Heart right ventricle (tissue), 16 donors: Measurements from ENCODE around the gene ZC3H12C. TPM values are rescaled to one million over a fixed set of nuclear protein-coding genes. Genes with fewer than 3 reads are reported as not detected.

Source experiments
- ATAC-seq, 8 donors: fragments of 200-7000 bp; cut with Tn5 transposase; one replicate each; pipeline ENCODE4 v1.9.1; 2020; ENCODE audit warnings: mild to moderate bottlenecking in 8 of 8, moderate library complexity in 8 of 8, moderate number of reproducible peaks in 1 of 8
- DNase-seq, 2 donors: peaks; one replicate each; pipeline ENCODE4 v3.0.0-alpha.2; 2020
- H3K27ac ChIP-seq, 10 donors: fragments of 200-600 bp; sonication (generic) in 2 of 10; one replicate each; pipeline versions ENCODE4 v1.5.0 to v1.8.0; 2020 to 2022; ENCODE audit warnings: mild to moderate bottlenecking in 3 of 10
- H3K27me3 ChIP-seq, 7 donors: fragments of 200-600 bp; one replicate each; pipeline ENCODE4 v1.8.0; 2021 to 2022; ENCODE audit warnings: mild to moderate bottlenecking in 2 of 7
- H3K36me3 ChIP-seq, 9 donors: fragments of 200-600 bp; sonication (generic) in 1 of 9; one replicate each; pipeline versions ENCODE4 v1.5.0 to v1.8.0; 2020 to 2022; ENCODE audit warnings: mild to moderate bottlenecking in 2 of 9
- H3K4me1 ChIP-seq, 9 donors: fragments of 200-600 bp; sonication (generic) in 1 of 9; one replicate each; pipeline versions ENCODE4 v1.5.0 to v1.8.0; 2020 to 2022; ENCODE audit warnings: mild to moderate bottlenecking in 4 of 9
- H3K4me3 ChIP-seq, 10 donors: fragments of 200-600 bp; sonication (generic) in 2 of 10; one replicate each; pipeline versions ENCODE4 v1.5.0 to v1.8.0; 2020 to 2022; ENCODE audit warnings: mild to moderate bottlenecking in 7 of 10, moderate library complexity in 2 of 10
- H3K9me3 ChIP-seq, 11 donors: fragments of 200-600 bp in 10 of 11; sonication (generic) in 2 of 11; one replicate each; pipeline versions ENCODE4 v1.5.0 to v1.8.0; 2013 to 2022; ENCODE audit warnings: mild to moderate bottlenecking in 2 of 11, control low read depth in 1 of 11, moderate library complexity in 1 of 11
- CTCF ChIP-seq, 9 donors: fragments of 200-600 bp; sonication (generic) in 2 of 9; IDR thresholded peaks; one replicate each; pipeline versions ENCODE4 v1.5.0 to v1.8.0; 2021 to 2022; ENCODE audit warnings: antibody characterized with exemption in 9 of 9, mild to moderate bottlenecking in 5 of 9, moderate library complexity in 1 of 9
- WGBS, 2 donors: extraction: QIAGEN DNeasy Blood & Tissue Kit; methylation state at CpG; one replicate each; pipeline ENCODE4 v1.1.7; 2013; ENCODE audit warnings: inconsistent platforms in 1 of 2; 5-methylcytosine and 5-hydroxymethylcytosine counted together
- intact Hi-C, 10 donors: fragments of 100-400 bp; cut with DNase I; formaldehyde crosslinking; loops; one replicate each; pipeline versions ENCODE4 v1.11.1 to v1.14.2; 2022
- long read RNA-seq, 3 donors: library from polyadenylated mRNA; unstranded; transcript quantifications; one replicate each; pipeline ENCODE4 v2.0.0, GENCODE V29; 2020 to 2021
- polyA plus RNA-seq, 2 donors: library from polyadenylated mRNA; stranded (reverse); fragments of 200-250 nt; gene quantifications; one replicate each; pipeline ENCODE4 v1.2.3, GENCODE V29; 2013
- total RNA-seq, 10 donors: library from RNA; stranded (reverse); fragmentation: NEBNext Ultra II Directional in 3 of 10; extraction: Animal tissue kit (Norgen Biotek cat#: 25700) in 3 of 10; gene quantifications; one replicate each; pipeline versions ENCODE4 v1.2.1 to v1.2.4, GENCODE V29; 2021 to 2023
- donor health status: Arrhythmogenic right ventricular cardiomyopathy.
- donor health status: ischemic (EF 13 %, LVEDD 7.1; RV severe dilation, severe dysfunction).
- donor health status: healthy with polysubstance abuse.
- donor health status: DM: no; HTN: yes; CAD: no.
- donor health status: DM: no; HTN: no; CAD: no.
- donor health status: ischemic (EF 25% LVEDD 6.9; RV normal size, moderate dysfunction).
- donor health status: ischemic (EF 25% LVEDD 5.7; RV mildly dilated, moderate dysfunction).
- donor health status: healthy.
- donor health status: DM: yes; HTN: yes; CAD: no.
- donor health status: Ischemic cardiomyopathy.
- donor health status: ischemic (EF 35%, LVEDD 5.7; RV mildly dilated, moderate dysfunction).
- donor health status: nonischemic (EF 11% LVEDD 7.7; RV severe dilation, severe dysfunction).
- donor health status: DM: yes; HTN: yes; CAD: no.
- donor health status: PGD.
- donor health status: ischemic (EF 29% LVEDD 5.4; RV normal size, mild dysfunction).
- donor health status: nonischemic (EF 23%, LVEDD 6.1; RV moderate dilation, normal function).

Gene ZC3H12C
- total RNA-seq (10 to 100 TPM; 15.1 to 22.8 (median 20.9) TPM), polyA plus RNA-seq (1 to 10 TPM; 2.1 to 3.1 TPM)
- long read RNA-seq, donor 1, partial matches to known transcripts = 0 of 10 reads
- long read RNA-seq, donor 1, other reads (novel, unspliced or antisense) = 10 of 10 reads
- long read RNA-seq, donor 2, partial matches to known transcripts = 1 of 10 reads
- long read RNA-seq, donor 2, other reads (novel, unspliced or antisense) = 9 of 10 reads
- long read RNA-seq, donor 3, partial matches to known transcripts = 0 of 20 reads
- long read RNA-seq, donor 3, other reads (novel, unspliced or antisense) = 20 of 20 reads

- Histone ChIP-seq H3K9me3 (no peaks in the 10 kb centered on the region), H3K27ac (peak within 1 kb of the TSS; percentile 91 to 97 (median 95)), H3K4me3 (peak within 1 kb of the TSS; percentile 69 to 86 (median 79)), H3K4me1 (peaks cover 0 to 32% (median 26%) of the 10 kb centered on the region in 9 donors), H3K27me3 (peaks cover 0 to 6% (median 0%) of the 10 kb centered on the region in 7 donors), H3K36me3 (no peaks in the 10 kb centered on the region)
- peak in 7 of 9 donors; percentile 41 to 70 (median 56) for TF ChIP-seq CTCF (IDR thresholded peaks at IDR 0.05)
- DNase-seq = peak; percentile 85 to 87
- 0% methylated on average over 78 to 110 of the region's 110 CpGs for WGBS, 2 donors
- intact Hi-C loops = loop anchor here in 7 of 10 donors (1.0 to 10.0 kb wide), 9 partner anchors 118 to 342 kb away; no protein-coding TSS in a partner anchor
- peak; percentile 78 to 91 (median 86) for ATAC-seq
Observed at GRCh38 chr11:110092515-110093406, at the start of gene ZC3H12C. Gene ZC3H12C (plus strand): TSS chr11:110093392. CDS start chr11:110093412, 20 bp downstream.

GRCh38 chr11:110044226-110044968 lies 48.8 kb upstream of the ZC3H12C start:
- H3K9me3 ChIP-seq = peaks cover 0 to 5% (median 0%) of the 10 kb centered on the region in 11 donors
- no peak overlapping the region for H3K27ac ChIP-seq
- ATAC-seq (no peak), DNase-seq (no peak)
- H3K27me3 ChIP-seq = no peaks in the 10 kb centered on the region
- intact Hi-C loops = no loop called here
- no peak overlapping the region for H3K4me3 ChIP-seq
- H3K4me1 ChIP-seq = no peaks in the 10 kb centered on the region
- TF ChIP-seq CTCF (IDR thresholded peaks at IDR 0.05) = no peak
- WGBS, 2 donors = 81 to 83% methylated on average over 9 of the region's 9 CpGs
- H3K36me3 ChIP-seq = no peaks in the 10 kb centered on the region

DNA sequence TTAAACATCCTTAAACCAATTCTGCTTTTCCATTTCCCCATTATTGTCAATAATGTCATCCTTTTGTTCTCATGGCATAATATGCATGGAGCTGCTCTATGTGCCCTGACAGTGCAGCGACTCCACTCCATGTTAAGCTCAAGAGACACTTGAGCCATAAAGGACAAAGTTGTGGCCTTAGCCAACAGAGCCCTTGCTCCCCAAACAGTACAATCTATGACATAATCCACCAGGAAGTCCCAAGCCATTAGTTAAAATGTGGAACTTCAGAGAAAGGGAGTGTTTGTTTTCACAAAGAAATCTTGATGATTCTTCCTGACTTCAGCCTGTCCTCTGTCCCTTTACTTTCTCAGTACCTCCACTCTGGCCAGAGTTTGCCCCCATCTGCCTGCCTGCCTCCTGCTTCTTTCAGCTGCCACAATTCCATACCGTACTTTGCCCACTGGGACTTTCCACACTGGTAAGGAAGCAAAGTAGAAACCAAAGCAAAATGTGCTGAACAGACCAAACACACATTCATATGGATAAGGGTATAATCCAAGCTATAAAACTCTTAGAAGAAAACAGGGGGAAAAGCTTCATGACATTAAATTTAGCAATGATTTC lies 46.3 kb upstream of the ZC3H12C start:
- Histone ChIP-seq H3K9me3 (no peaks in the 10 kb centered on the region), H3K4me1 (no peaks in the 10 kb centered on the region)
- no peak for TF ChIP-seq CTCF (IDR thresholded peaks at IDR 0.05)

More for the DNA sequence above, 46.3 kb upstream of the ZC3H12C start:
- WGBS, 2 donors = 84 to 87% methylated on average over 2 of the region's 2 CpGs
- DNase-seq (no peak), ATAC-seq (no peak)
- intact Hi-C loops = no loop called here
- H3K36me3 ChIP-seq = no peaks in the 10 kb centered on the region
- H3K27me3 ChIP-seq = no peaks in the 10 kb centered on the region
- H3K4me3 ChIP-seq = no peak overlapping the region
- no peak overlapping the region for H3K27ac ChIP-seq
